Stimulated activated CD8-positive, alpha-beta memory T cell treated with anti-CD3 and anti-CD28 coated beads, Interleukin-7, amount 100 ng/mL, for 48 hours (primary cell): Measurements from ENCODE around the gene MED22.
A peak's percentile ranks its signal among the peaks of the same experiment; 100 is the strongest.
"Not testable (repeated sequence)": the region's sequence is repeated elsewhere in the genome, so short reads cannot be mapped to it uniquely, and the experiment has no call there.

Experiments
- DNase-seq, 2 donors: peaks; one replicate each; pipeline ENCODE4 v3.0.0-alpha.2; 2020; ENCODE audit warnings: low read depth in 1 of 2; ENCODE audit errors: extremely low read depth in 1 of 2

Gene MED22

DNA sequence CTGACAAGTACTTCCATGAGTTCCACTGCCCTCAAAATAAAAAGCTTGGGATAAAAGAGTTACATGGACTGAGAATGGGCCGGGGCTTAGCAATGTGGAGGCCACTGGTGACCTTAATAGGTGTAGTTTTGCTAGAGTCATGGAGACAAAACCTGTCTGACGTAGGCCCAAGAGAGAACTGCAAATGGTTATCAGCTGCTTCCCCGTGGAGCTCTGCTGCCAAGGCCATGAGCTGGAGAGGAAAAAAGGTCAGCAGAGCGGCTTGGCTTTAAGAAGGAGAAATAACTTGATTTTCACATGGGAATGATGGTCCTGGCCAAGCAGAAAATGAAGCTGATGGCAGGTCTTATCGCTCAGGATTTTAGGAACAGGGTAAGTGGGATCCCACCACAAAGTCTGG is 8.3 kb downstream of the MED22 start:
- no peak for DNase-seq

DNA sequence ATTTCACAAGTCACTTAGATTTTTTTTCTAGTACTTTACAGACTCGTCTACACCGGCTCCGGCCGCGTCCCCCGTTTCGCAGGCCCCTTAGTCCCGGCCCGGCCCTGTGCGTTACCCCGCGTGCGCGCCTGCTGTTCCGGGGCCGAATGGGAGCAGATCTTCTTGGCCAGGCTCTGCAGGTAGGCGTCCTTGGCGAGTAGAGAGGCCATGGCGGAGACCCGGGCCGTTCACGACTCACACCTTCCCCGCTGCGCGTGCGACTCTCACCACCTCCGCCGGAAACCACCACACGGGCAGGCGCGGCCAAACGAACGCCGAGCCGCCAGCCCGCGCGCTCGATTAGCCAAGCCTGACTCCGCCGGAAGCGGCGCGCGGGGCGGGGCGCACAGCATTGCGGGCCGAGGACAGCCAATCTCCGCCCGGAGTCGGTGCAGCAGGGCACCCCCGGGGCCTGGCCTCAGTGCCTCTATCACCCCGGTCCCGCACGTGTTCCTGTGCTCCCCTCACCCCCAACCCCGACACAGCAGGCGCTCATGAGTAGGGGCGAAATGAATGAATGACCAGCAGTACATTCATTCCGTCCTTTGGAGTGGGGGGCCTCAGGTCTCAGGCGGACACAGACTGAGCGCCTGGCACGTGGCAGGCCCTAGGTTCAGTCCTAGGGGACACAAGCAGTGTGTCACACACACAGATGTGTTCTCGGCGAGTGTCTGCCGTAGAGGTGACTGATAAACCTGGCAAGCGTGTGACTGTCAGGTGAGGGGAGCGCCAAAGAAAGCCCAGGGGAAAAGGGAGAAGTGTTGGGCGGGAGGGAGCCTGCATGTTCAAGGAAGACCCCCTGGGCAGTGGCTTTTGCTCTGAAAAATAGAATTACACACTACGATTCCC is 11.8 kb downstream of the MED22 start, which contains the start of gene SURF6:
TSS of gene SURF6 (minus strand) at position 265 of the 888 bp plus-strand sequence. CDS start at position 209, 56 bp downstream.
- DNase-seq, result peak; percentile 87 to 91

DNA sequence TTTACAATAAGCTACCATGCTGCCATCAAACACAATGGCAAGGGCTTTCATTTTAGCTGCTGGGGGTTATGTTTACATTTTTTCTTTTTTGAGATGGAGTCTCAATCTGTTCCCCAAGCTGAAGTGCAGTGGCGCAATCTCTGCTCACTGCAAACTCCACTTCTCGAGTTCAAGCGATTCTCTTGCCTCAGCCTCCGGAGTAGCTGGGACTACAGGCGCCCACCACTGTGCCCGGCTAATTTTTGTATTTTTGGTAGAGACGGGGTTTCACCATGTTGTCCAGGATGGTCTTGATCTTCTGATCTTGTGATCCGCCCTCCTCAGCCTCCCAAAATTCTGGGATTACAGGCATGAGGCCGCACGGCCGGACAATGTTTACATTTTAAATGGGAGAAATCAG is 13.0 kb downstream of the MED22 start:
- not testable (repeated sequence) for DNase-seq

DNA sequence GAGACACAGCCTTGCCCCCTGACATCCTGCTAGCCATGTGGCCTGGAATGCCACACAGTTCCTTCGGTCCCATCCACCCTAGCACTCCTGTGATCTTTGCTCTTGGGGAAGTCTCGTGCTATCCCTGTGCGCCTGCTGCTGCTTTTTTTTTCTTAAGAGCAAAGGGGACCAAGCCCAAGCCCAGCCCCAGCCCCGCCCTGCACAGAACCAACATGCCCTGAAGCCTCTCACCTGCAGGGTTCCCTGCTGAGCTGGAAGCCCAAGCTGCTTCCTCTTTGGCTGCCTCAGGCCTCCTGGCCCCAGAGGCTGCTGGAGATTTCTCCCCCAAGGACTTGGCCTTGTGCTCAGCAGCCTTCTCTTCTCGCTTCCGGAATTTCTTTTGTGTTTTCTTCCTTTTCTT is 13.8 kb downstream of the MED22 start:
- no peak for DNase-seq

DNA sequence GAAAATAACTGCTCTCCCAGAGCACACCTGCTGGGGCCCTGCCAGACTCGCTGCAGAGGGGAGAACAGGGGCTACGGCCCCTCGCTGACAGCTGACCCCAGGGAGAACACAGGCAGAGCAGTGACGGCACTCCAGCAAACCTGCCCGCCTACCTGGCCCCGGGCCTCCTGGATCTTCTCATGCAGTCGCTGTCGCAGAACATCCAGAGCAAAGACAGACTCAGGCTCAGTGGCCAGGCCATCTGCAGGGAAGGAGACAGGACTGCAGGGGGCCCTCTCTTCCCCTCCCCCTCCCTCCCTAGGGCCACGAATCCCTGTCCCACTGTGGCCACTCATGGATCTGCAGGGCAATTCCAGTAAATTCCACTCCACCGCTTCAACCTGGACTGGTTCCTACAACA is 14.4 kb downstream of the MED22 start:
- no peak for DNase-seq

DNA sequence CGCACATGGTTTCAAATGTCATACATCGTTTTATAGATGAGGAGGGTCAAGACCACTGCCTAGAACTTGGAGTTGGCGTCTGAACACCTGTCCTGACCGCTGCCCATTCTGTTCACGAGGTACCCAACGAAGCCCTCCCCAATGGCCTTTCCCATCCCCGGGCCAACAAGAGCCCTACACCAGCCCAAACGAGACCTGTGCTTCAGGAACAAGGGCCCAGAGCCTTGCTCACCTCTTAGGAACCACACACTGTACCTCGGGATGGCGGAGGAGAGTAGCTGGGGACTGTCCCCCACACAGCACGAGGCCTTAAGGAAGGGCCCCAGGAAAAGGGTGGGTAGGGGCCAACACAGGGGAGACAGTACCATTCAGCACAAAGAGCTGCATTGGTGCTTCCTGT is 14.9 kb downstream of the MED22 start:
- no peak for DNase-seq

DNA sequence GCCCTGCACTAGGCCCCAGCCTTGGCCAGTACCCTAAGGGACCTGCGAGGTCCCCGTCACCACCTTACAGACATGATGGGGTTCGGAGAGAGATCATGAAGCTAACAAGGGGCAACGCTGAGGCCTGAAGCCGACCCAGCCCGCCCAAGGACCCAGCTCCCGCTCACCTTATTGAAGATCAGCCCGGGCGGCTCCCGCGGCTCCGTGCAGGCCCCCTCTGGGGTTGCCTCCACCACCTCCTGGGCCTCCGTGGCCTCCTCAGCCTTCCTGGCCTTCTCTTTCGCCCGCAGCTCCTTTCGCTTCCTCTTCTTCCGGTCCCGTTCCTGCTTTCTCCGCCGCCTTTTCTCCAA is 15.6 kb downstream of the MED22 start:
- no peak for DNase-seq

DNA sequence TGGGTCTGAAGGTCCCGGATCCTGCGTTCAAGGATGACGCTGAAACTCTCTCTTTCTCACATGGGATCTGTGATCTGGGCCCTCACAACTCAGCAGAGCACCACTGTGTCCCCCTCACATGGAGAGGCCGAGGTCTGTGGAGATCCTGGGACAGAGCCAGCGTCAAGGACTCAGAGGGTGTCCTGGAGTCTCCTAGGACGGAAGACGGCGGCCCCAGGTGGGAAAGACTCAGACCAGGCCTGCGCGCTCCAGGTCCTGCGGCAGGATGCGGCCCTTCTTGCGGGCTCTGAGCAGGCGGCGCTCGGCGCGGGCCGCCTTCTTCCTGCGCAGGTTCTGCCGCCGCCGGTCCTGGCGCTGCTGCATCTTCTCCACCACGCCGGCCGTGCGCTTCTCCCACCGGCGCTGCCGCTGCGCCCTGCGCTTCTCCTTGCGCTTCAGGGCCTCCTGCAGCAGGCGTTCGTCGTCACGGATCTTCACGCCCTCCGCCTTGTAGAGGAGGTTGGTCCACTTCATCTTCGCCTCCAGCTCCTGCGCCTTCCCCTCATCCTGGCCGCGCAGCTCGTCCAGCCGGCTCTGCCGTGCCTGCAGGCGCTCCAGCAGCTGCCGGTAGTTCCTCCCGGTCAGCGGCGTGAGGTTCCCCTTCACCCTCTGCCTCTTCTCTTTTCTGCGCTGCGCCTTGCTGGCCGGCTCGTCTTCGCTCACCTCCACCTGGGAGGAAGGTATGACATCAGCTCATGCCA is 16.1 kb downstream of the MED22 start:
- no peak for DNase-seq

DNA sequence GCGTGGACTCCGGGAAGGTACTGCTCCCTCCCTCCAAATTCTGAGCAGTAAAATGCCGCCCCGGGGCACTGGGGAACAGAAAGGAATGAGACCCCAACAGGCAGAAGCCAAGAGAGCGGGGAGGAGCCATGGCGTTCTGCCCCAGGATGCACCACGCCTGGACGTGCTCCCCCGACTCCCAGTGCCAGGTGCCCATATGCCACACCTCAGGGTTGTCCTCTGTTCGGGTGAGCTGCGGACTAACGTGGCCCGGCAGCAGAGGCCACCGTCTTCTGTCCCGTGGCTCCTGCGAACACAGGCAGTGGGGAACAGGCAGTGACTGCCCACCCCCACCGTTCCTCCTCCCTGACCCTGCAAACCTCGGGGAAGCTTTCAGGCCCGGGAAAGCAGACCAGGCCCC is 16.7 kb downstream of the MED22 start:
- no peak for DNase-seq

DNA sequence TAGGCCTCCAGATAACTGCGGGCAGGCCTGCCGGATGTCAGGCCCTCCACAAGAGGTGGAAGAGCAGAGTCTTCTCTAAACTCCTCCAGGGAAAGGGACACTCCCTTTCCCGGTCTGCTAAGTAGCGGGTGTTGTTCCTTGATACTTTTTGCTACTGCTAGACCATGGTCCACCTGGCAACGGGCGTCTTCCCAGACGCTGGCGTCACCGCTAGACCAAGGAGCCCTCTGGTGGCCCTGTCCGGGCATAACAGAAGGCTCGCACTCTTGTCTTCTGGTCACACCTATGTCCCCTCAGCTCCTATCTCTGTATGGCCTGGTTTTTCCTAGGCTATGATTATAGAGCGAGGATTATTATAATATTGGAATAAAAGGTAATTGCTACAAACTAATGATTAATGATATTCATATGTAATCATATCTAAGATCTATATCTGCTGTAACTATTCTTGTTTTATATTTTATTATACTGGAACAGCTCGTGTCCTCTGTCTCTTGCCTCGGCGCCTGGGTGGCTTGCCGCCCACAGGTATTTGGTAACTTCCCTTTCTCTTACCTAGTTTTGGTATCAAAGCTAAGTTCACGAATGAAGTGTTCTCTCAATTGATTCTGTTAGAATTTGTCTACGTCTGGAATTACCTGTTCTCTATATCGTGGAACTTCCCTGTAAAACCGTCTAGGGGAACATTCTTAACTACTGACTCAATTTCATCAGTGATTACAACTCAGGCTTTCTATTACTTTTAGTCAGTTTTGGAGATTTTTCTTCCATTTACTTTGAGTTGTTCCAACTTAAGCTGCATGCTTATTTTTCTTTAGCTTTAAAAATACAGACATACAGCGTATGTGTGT is 18.4 kb downstream of the MED22 start:
- DNase-seq, result not testable (repeated sequence)

DNA sequence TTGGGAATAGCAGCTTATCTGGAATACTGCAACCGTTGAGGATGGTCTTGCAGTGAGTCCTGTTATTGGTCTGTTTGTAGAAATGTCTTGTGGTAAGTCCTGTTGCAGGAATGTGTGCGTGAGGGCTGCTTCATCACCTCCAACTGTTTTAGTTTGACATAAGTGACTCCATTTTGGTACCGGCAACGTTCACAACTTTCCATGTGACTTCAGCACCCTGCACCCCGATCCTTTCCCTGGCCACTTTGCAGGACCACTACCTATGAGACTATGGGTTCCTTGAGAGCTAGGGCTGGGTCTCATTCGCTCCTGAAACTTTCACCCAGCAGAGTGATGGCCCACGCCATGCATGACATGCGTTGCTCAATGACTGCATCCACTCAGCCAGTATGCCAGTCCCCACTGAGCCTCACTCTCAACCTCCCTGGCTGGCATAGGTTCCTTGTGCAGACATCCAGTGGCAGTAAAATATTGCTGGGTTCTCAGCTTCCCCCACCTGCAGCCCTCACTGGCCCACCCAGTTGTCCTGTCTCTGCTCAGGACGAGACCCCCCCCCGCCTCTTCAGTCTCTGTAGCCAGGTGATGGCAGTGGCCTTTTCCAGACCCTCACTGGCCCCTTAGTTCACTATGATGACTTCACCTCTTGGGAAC is 20.0 kb downstream of the MED22 start:
- no peak for DNase-seq

DNA sequence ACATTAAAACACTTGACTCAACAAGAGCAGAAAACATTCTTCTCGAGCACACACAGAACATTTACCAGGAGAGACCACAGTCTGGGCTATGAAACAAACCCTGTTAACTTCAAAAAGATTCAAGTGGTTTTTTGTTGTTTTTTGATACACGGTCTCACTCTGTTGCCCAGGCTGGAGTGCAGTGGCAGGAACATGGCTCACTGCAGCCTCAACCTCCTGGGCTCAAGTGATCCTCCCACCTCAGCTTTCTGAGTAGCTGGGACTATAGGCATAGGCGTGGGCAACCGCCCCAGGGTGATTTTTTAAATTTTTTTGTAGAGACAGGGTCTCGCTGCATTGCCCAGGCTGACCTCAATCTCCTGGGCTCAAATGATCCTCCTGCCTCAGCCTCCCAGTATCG is 20.9 kb downstream of the MED22 start:
- DNase-seq, result not testable (repeated sequence)

DNA sequence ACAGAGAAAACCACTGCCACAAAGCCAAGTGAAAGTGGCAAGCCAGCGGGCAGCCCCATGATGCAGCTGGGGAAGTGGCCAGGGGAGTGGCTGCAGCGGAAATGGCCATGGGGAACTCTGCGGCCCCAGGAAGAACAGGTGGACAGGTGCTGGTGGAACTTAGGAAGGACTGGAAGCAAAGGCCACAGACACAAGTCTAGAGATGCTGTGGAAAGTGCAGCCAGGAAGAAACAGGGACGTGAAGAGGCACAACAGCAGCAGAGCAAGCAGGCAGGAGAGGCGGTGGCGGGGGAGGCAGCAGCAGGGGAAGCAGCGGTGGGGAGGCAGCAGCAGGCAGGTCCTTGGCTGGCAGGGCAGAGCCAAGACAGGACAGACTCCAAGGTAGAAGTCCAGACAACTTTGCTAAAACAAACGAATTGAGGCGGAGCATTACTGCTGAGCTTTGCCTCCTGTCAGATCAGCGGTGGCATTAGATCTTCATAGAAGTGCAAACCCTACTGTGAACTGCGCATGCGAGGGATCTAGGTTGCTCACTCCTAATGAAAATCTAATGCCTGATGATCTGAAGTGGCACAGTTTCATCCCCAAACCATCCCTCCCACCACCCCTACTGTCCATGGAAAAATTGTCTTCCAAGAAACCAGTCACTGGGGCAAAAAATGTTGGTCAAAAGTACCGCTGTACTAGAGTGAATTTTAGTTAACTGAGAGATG is 23.8 kb downstream of the MED22 start:
- no peak for DNase-seq

DNA sequence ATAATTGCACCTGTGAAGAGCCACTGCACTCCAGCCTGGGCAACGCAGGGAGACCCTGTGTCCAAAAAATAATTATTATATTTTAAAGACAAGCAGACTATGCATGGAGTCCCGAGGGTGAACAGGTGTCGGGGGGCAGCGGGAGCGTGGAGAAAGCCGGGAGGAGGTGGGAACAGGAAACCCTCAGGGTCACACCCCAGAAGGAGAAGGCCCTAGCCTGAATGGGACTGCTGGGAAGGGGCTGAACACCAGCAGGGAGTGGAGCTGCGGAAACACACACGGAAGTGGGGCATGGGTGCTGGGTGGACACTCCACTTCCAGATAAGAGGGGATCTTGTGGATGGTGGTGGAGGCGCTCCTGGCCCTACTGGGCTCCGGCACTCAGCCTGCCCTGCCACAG is 24.7 kb downstream of the MED22 start:
- no peak for DNase-seq

DNA sequence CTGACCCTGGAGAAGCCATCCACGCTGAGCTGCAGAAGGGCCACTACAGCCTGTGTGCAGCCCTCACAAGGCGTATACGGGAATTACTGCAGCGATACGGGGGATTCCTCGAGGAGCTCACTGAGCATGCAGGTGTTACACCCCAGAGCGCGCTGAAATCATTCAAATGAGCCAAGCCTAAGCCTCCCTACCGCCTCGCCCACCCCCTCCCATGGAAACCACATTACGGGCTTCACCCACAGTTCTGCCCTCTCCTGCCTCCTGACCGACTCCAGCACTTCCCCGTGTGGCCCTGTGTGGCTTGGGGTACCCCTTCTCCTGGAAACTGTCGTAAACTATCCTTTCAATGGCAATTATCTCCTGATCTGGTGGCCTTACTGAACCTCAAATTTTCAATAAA is 25.2 kb downstream of the MED22 start:
- DNase-seq, result no peak

DNA sequence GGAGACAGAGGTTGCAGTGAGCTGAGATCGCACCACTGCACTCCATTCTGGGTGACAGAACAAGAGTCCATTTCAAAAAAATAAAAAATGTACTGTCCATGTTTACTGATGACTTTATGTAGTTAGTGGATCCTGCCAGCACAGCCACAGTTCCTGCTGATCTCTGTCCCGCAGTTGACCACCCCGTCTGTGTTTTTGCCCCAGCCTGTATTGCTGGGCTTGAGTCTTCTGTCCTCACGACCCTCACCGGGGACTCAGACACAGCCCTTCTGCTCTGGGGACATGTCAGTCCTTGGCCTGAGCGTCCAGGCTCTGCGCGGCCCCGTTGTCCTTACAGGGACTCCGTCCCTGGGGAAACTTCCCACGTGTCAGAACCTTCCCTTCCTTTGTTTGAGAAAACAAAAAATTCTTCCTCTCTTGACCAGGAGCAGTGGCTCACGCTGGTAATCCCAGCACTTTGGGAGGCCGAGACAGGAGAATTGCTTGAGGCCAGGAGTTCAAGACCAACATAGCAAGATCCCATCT is 26.5 kb downstream of the MED22 start:
- no peak for DNase-seq

DNA sequence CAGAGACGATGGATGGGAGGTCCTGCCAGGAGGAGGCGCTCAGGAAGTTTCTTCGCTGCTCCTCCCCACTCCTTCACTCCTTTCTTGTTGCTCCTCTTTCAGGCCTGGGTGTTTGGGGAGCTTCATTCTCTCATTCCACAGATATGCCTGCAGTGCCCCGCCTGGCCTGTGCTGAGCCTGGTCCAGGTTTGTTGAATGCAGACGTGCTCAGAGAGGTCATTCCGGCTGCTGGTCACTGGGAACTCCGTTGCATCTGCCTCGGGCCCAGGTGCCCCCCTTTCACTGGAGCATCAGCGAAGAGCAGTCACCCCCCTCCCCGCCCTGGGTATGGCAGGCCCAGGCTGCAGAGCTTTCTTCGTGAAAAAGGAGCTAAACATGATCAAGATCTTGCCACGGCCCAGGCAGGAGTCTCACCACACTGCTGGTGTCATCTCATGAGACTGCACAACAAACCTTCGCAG is 27.5 kb downstream of the MED22 start:
- DNase-seq, result no peak

DNA sequence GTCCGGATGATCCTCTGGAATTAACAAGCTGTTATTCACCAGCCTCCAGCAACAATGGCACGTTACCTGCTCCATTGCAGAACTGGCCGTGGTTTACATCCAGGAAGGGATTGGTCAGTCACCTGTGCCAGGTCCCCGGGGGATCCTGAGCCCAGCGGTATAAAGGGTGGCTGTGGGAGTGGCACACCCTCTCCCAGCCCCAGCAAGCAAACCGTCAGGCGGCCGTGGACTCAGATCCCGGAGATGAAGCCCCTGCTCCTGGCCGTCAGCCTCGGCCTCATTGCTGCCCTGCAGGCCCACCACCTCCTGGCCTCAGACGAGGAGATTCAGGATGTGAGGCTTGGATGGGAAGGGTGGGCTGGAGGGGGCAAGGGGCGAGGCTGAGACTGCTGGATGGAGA is 30.4 kb downstream of the MED22 start:
- not testable (repeated sequence) for DNase-seq

DNA sequence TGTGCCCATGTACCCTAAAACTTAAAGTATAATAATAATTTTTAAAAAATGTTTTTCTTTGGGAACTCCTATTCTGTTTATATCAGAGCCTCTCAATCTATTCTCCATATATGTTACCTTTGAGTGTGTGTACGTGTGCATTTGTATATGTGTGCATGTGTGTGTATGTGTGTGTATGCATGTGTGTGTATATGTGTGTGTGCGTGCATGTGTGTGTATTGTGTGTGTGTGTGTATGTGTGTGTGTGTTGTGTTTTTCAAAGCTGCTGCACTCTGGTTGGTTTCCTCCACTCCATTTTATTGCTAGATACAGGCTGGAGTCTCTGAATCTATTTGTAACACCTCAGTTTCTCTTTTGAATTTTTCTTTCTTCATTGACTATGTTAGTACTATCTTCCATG is 31.9 kb downstream of the MED22 start:
- DNase-seq, result no peak

DNA sequence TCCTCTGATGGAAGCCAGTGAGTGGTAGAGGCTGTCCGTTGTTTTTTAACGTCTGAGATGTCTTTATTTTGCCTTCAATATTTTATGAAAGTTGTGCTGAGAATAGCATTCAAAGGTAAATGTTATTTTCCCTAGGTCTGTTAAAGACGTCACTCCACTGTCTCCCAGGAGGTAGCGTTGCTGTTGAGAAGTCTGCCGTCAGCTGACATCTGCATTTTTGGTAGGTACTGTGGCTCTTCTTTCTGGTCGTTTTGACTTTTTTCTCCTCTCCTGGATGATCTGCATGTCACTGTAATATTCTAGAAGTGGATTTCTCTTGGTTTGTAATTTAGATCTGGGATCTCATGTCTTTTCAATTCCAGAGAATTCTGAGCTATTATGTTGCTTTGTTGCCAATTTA is 38.3 kb downstream of the MED22 start:
- no peak for DNase-seq
